ENCODE measurements around the gene FRYL. TPM values are rescaled to one million over a fixed set of nuclear protein-coding genes. Genes with fewer than 3 reads are reported as not detected.
"Not testable (repeated sequence)": the region's sequence is repeated elsewhere in the genome, so short reads cannot be mapped to it uniquely, and the experiment has no call there.

The FRYL gene
- total RNA-seq, 1 experiment from 2014 or later = 10.6 TPM

- no peak for DNase-seq (ENCODE audit: low read depth)
- in situ Hi-C loops (cut with HindIII; ENCODE audit: low pct_unique_long_range_greater_than_20kb, low sequenced_read_pairs) = no loop called here
Measured at GRCh38 chr4:48791313-48791712, 11.2 kb upstream of the FRYL start.

- DNase-seq (ENCODE audit: low read depth) = no peak
- in situ Hi-C loops (cut with HindIII; ENCODE audit: low pct_unique_long_range_greater_than_20kb, low sequenced_read_pairs) = no loop called here
Measured at GRCh38 chr4:48790561-48790960, 10.5 kb upstream of the FRYL start.

- no peak for DNase-seq (ENCODE audit: low read depth)
- in situ Hi-C loops (cut with HindIII; ENCODE audit: low pct_unique_long_range_greater_than_20kb, low sequenced_read_pairs) = no loop called here
Measured at GRCh38 chr4:48787056-48787455, 7.0 kb upstream of the FRYL start.

GRCh38 chr4:48786549-48786948, 6.5 kb upstream of the FRYL start:
- in situ Hi-C loops (cut with HindIII; ENCODE audit: low pct_unique_long_range_greater_than_20kb, low sequenced_read_pairs) = no loop called here
- DNase-seq (ENCODE audit: low read depth) = no peak

- DNase-seq (ENCODE audit: low read depth) = no peak
- in situ Hi-C loops (cut with HindIII; ENCODE audit: low pct_unique_long_range_greater_than_20kb, low sequenced_read_pairs) = no loop called here
Measured at GRCh38 chr4:48785302-48785701, 5.2 kb upstream of the FRYL start.

- in situ Hi-C loops (cut with HindIII; ENCODE audit: low pct_unique_long_range_greater_than_20kb, low sequenced_read_pairs) = no loop called here
- DNase-seq (ENCODE audit: low read depth) = no peak
Measured at GRCh38 chr4:48781968-48782367, 1.9 kb upstream of the FRYL start.

- in situ Hi-C loops (cut with HindIII; ENCODE audit: low pct_unique_long_range_greater_than_20kb, low sequenced_read_pairs) = no loop called here
- no peak for DNase-seq (ENCODE audit: low read depth)
Measured at GRCh38 chr4:48780865-48781214, 761 bp upstream of the FRYL start.

GRCh38 chr4:48779095-48779997, 733 bp downstream of the FRYL start:
- in situ Hi-C loops (cut with HindIII; ENCODE audit: low pct_unique_long_range_greater_than_20kb, low sequenced_read_pairs) = no loop called here
- DNase-seq (ENCODE audit: low read depth) = peak; percentile 69

- peak; percentile 17 for DNase-seq (ENCODE audit: low read depth)
- in situ Hi-C loops (cut with HindIII; ENCODE audit: low pct_unique_long_range_greater_than_20kb, low sequenced_read_pairs) = no loop called here
Measured at GRCh38 chr4:48778431-48779094, 1.5 kb downstream of the FRYL start.

- no peak for DNase-seq (ENCODE audit: low read depth)
- in situ Hi-C loops (cut with HindIII; ENCODE audit: low pct_unique_long_range_greater_than_20kb, low sequenced_read_pairs) = no loop called here
Measured at GRCh38 chr4:48777739-48778138, 2.3 kb downstream of the FRYL start.

GRCh38 chr4:48774760-48775710, 5.0 kb downstream of the FRYL start:
- in situ Hi-C loops (cut with HindIII; ENCODE audit: low pct_unique_long_range_greater_than_20kb, low sequenced_read_pairs) = no loop called here
- no peak for DNase-seq (ENCODE audit: low read depth)

GRCh38 chr4:48772556-48772955, 7.5 kb downstream of the FRYL start:
- in situ Hi-C loops (cut with HindIII; ENCODE audit: low pct_unique_long_range_greater_than_20kb, low sequenced_read_pairs) = no loop called here
- no peak for DNase-seq (ENCODE audit: low read depth)

GRCh38 chr4:48767055-48767929, 12.8 kb downstream of the FRYL start:
- in situ Hi-C loops (cut with HindIII; ENCODE audit: low pct_unique_long_range_greater_than_20kb, low sequenced_read_pairs) = no loop called here
- no peak for DNase-seq (ENCODE audit: low read depth)

- no peak for DNase-seq (ENCODE audit: low read depth)
- in situ Hi-C loops (cut with HindIII; ENCODE audit: low pct_unique_long_range_greater_than_20kb, low sequenced_read_pairs) = no loop called here
Measured at GRCh38 chr4:48766131-48766792, 13.8 kb downstream of the FRYL start.

- in situ Hi-C loops (cut with HindIII; ENCODE audit: low pct_unique_long_range_greater_than_20kb, low sequenced_read_pairs) = no loop called here
- no peak for DNase-seq (ENCODE audit: low read depth)
Measured at GRCh38 chr4:48762408-48762807, 17.7 kb downstream of the FRYL start.

- in situ Hi-C loops (cut with HindIII; ENCODE audit: low pct_unique_long_range_greater_than_20kb, low sequenced_read_pairs) = no loop called here
- no peak for DNase-seq (ENCODE audit: low read depth)
Measured at GRCh38 chr4:48761286-48761685, 18.8 kb downstream of the FRYL start.

- DNase-seq (ENCODE audit: low read depth); in situ Hi-C loops (cut with HindIII; ENCODE audit: low pct_unique_long_range_greater_than_20kb, low sequenced_read_pairs): not testable (repeated sequence)
Measured at GRCh38 chr4:48758703-48759102, 21.4 kb downstream of the FRYL start.
